Ascending aorta (tissue), 2 donors: ENCODE results near the gene ATP10B. TPM values are rescaled to one million over a fixed set of nuclear protein-coding genes. Genes with fewer than 3 reads are reported as not detected.

Experiments
- DNase-seq, 2 donors: peaks; one replicate each; pipeline ENCODE4 v3.0.0-alpha.2; 2019; ENCODE audit warnings: low spot score in 2 of 2
- H3K27ac ChIP-seq, 2 donors: fragments of 200-600 bp; sonication (generic); one replicate each; pipeline ENCODE4 v1.5.1; 2016 to 2017; ENCODE audit warnings: mild to moderate bottlenecking in 1 of 2
- H3K27me3 ChIP-seq: fragments of 200-600 bp; sonication (generic); one replicate; pipeline ENCODE4 v1.5.1; 2017
- H3K36me3 ChIP-seq, 2 donors: fragments of 200-600 bp; sonication (generic); one replicate each; pipeline ENCODE4 v1.5.1; 2016
- H3K4me1 ChIP-seq, 2 donors: fragments of 200-600 bp; sonication (generic); one replicate each; pipeline ENCODE4 v1.5.1; 2016 to 2017; ENCODE audit warnings: mild to moderate bottlenecking in 1 of 2
- H3K4me3 ChIP-seq, 2 donors: fragments of 200-600 bp; sonication (generic); one replicate each; pipeline ENCODE4 v1.5.1; 2016 to 2017; ENCODE audit warnings: mild to moderate bottlenecking in 1 of 2
- H3K9me3 ChIP-seq, 2 donors: fragments of 200-600 bp; sonication (generic); one replicate each; pipeline ENCODE4 v1.5.1; 2016
- intact Hi-C: fragments of 100-400 bp; cut with DNase I; formaldehyde crosslinking; loops from one replicate; pipeline ENCODE4 v1.15.1; 2023
- total RNA-seq: library from RNA; depleted of rRNA; stranded (reverse); fragments of >200 nt; gene quantifications from one replicate; pipeline ENCODE4 v1.1.0, GENCODE V29; 2016
- TF ChIP-seq, protein P1 (sequence below), 3 experiments: fragments of 200-600 bp in 2 of 3; fragments of 450-650 bp in 1 of 3; sonication (generic) in 2 of 3; IDR thresholded peaks; one replicate each; pipeline ENCODE4 v1.5.1; 2016 to 2019; ENCODE audit warnings: antibody characterized with exemption in 3 of 3, mild to moderate bottlenecking in 1 of 3, moderate library complexity in 1 of 3

Gene ATP10B
- total RNA-seq, 1 donor from 2014 or later = 0.43 TPM

DNA sequence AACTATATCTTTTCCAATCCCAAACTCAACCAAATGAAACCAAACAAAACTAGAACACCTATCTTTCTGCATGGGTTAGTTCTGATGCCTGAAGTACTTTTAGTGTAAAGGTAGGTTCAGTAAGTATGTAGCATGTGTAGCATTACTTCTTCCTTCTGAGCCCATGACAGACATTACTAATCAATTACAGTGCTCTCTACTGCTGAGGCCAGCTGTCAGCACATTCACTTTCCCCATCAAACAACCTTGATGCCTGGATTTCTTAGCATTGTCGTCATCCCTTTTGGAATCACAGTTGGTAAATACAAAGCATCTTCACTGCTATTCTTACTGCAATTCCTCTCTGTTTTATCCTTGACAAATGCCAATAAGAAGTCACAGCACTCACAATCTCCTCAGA is 327.2 kb downstream of the ATP10B start:
- Histone ChIP-seq H3K27me3 (no peaks in the 10 kb centered on the region), H3K36me3 (no peaks in the 10 kb centered on the region), H3K27ac (no peak overlapping the region), H3K4me1 (no peaks in the 10 kb centered on the region), H3K9me3 (no peaks in the 10 kb centered on the region), H3K4me3 (no peak overlapping the region)
- TF ChIP-seq, protein P1, sequence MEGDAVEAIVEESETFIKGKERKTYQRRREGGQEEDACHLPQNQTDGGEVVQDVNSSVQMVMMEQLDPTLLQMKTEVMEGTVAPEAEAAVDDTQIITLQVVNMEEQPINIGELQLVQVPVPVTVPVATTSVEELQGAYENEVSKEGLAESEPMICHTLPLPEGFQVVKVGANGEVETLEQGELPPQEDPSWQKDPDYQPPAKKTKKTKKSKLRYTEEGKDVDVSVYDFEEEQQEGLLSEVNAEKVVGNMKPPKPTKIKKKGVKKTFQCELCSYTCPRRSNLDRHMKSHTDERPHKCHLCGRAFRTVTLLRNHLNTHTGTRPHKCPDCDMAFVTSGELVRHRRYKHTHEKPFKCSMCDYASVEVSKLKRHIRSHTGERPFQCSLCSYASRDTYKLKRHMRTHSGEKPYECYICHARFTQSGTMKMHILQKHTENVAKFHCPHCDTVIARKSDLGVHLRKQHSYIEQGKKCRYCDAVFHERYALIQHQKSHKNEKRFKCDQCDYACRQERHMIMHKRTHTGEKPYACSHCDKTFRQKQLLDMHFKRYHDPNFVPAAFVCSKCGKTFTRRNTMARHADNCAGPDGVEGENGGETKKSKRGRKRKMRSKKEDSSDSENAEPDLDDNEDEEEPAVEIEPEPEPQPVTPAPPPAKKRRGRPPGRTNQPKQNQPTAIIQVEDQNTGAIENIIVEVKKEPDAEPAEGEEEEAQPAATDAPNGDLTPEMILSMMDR (IDR thresholded peaks at IDR 0.05) = no peak
- intact Hi-C loops = no loop called here
- DNase-seq = no peak

GRCh38 chr5:160523502-160524163 is 328.4 kb downstream of the ATP10B start:
- no peak overlapping the region for H3K4me3 ChIP-seq
- H3K27me3 ChIP-seq = no peaks in the 10 kb centered on the region
- TF ChIP-seq, protein P1 (IDR thresholded peaks at IDR 0.05) = no peak
- no peaks in the 10 kb centered on the region for H3K9me3 ChIP-seq
- H3K27ac ChIP-seq = no peak overlapping the region
- H3K4me1 ChIP-seq = no peaks in the 10 kb centered on the region
- no peaks in the 10 kb centered on the region for H3K36me3 ChIP-seq
- DNase-seq = no peak
- intact Hi-C loops = no loop called here

DNA sequence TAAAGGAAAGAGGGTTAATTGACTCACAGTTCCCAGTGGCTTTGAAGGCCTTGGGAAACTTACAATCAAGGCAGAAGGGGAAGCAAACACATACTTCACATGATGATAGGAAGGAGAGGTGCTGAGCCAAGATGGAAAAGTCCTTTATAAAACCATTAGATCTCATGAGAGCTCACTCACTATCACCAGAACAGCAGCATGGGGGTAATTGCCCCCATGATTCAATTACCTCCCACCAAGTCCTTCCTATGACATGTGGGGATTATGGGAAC is 330.7 kb downstream of the ATP10B start:
- intact Hi-C loops = no loop called here
- TF ChIP-seq, protein P1 (IDR thresholded peaks at IDR 0.05) = no peak
- H3K36me3 ChIP-seq = no peaks in the 10 kb centered on the region
- no peak for DNase-seq
- no peak overlapping the region for H3K4me3 ChIP-seq
- H3K27me3 ChIP-seq = no peaks in the 10 kb centered on the region
- H3K4me1 ChIP-seq = no peaks in the 10 kb centered on the region
- no peaks in the 10 kb centered on the region for H3K9me3 ChIP-seq
- H3K27ac ChIP-seq = no peak overlapping the region

- no peak for DNase-seq
- Histone ChIP-seq H3K4me1 (no peaks in the 10 kb centered on the region), H3K27ac (no peak overlapping the region), H3K36me3 (no peaks in the 10 kb centered on the region), H3K9me3 (no peaks in the 10 kb centered on the region), H3K4me3 (no peak overlapping the region), H3K27me3 (no peaks in the 10 kb centered on the region)
- intact Hi-C loops = no loop called here
- TF ChIP-seq, protein P1 (IDR thresholded peaks at IDR 0.05) = no peak
Measured at GRCh38 chr5:160520609-160521391, 331.2 kb downstream of the ATP10B start.

- DNase-seq = no peak
- no peaks in the 10 kb centered on the region for H3K4me1 ChIP-seq
- no peaks in the 10 kb centered on the region for H3K27me3 ChIP-seq
- H3K9me3 ChIP-seq = no peaks in the 10 kb centered on the region
- no peak overlapping the region for H3K27ac ChIP-seq
- no peak overlapping the region for H3K4me3 ChIP-seq
- intact Hi-C loops = no loop called here
- H3K36me3 ChIP-seq = no peaks in the 10 kb centered on the region
- TF ChIP-seq, protein P1 (IDR thresholded peaks at IDR 0.05) = no peak
Measured at GRCh38 chr5:160516696-160517530, 335.1 kb downstream of the ATP10B start.
